Fibroblast of pulmonary artery (primary cell): ENCODE measurements around the gene MAP3K13.

Experiments used
- DNase-seq: peaks from one replicate; pipeline ENCODE4 v3.0.0-alpha.2; 2010; ENCODE audit warnings: low read depth
- H3K4me3 ChIP-seq: replicated peaks from 2 replicates; pipeline ENCODE4 v1.5.1; 2011; ENCODE audit warnings: low read depth, mild to moderate bottlenecking, control low read depth, low read length, moderate library complexity
- CTCF ChIP-seq: IDR thresholded peaks from 2 replicates; pipeline ENCODE4 v1.5.1; 2011; ENCODE audit warnings: mild to moderate bottlenecking, control low read depth, low read length, inconsistent platforms; ENCODE audit errors: missing control alignments

The MAP3K13 gene

GRCh38 chr3:185341616-185342458, 21.1 kb upstream of the MAP3K13 start:
- DNase-seq: no peak
- no peak overlapping the region for H3K4me3 ChIP-seq
- TF ChIP-seq CTCF: no peak

GRCh38 chr3:185342459-185343174, 20.3 kb upstream of the MAP3K13 start:
- DNase-seq: no peak
- TF ChIP-seq CTCF: no peak
- H3K4me3 ChIP-seq: no peak overlapping the region

- no peak overlapping the region for H3K4me3 ChIP-seq
- DNase-seq: no peak
- no peak for TF ChIP-seq CTCF
Measured at GRCh38 chr3:185347399-185347798, 15.5 kb upstream of the MAP3K13 start.

GRCh38 chr3:185350841-185351240, 12.1 kb upstream of the MAP3K13 start:
- no peak for TF ChIP-seq CTCF

GRCh38 chr3:185351396-185351795, 11.5 kb upstream of the MAP3K13 start:
- no peak for TF ChIP-seq CTCF
- H3K4me3 ChIP-seq: no peak overlapping the region
- DNase-seq: no peak

More at GRCh38 chr3:185350841-185351240, 12.1 kb upstream of the MAP3K13 start:
- no peak overlapping the region for H3K4me3 ChIP-seq
- DNase-seq: no peak

- H3K4me3 ChIP-seq: no peak overlapping the region
- TF ChIP-seq CTCF: no peak
- DNase-seq: no peak
Measured at GRCh38 chr3:185353225-185353624, 9.7 kb upstream of the MAP3K13 start.
